ENCODE results near the gene TBC1D30.

GRCh38 chr12:64916411-64917261 is 92.2 kb downstream of the TBC1D30 start:
- no peak for TF ChIP-seq CTCF (IDR thresholded peaks at IDR 0.05)
- TF ChIP-seq POLR2AphosphoS5 (IDR thresholded peaks at IDR 0.05): no peak
- TF ChIP-seq POLR2A (IDR thresholded peaks at IDR 0.05): no peak
- TF ChIP-seq EP300 (IDR thresholded peaks at IDR 0.05): no peak

Measured in gastroesophageal sphincter (tissue), 3 donors.